Thyroid gland (tissue), 4 donors: ENCODE measurements around the gene FRMD4B. TPM values are rescaled to one million over a fixed set of nuclear protein-coding genes. Genes with fewer than 3 reads are reported as not detected.
A peak's percentile ranks its signal among the peaks of the same experiment; 100 is the strongest.

Experiments
- DNase-seq, 2 donors: peaks; one replicate each; pipeline ENCODE4 v3.0.0-alpha.2; 2019
- H3K27ac ChIP-seq, 3 donors: fragments of 200-600 bp; sonication (generic); 1 replicate in 2 of 3; 2 replicates in 1 of 3; pipeline ENCODE4 v1.5.1; 2016 to 2019; ENCODE audit warnings: mild to moderate bottlenecking in 1 of 3, moderate library complexity in 1 of 3
- H3K27me3 ChIP-seq: fragments of 200-600 bp; sonication (generic); one replicate; pipeline ENCODE4 v1.5.1; 2019
- H3K36me3 ChIP-seq, 2 donors: fragments of 200-600 bp; sonication (generic); one replicate each; pipeline ENCODE4 v1.5.1; 2016 to 2019
- H3K4me1 ChIP-seq, 2 donors: fragments of 200-600 bp; sonication (generic); one replicate each; pipeline ENCODE4 v1.5.1; 2017 to 2019
- H3K4me3 ChIP-seq, 3 donors: fragments of 200-600 bp; sonication (generic); replicated peaks in 1 of 3; 1 replicate in 2 of 3; 2 replicates in 1 of 3; pipeline ENCODE4 v1.5.1; 2016; ENCODE audit warnings: mild to moderate bottlenecking in 1 of 3
- H3K9me3 ChIP-seq: fragments of 200-600 bp; sonication (generic); one replicate; pipeline ENCODE4 v1.5.1; 2017
- CTCF ChIP-seq, 6 experiments: fragments of 200-600 bp in 3 of 6; fragments of 450-650 bp in 3 of 6; sonication (generic) in 3 of 6; IDR thresholded peaks; one replicate each; pipeline ENCODE4 v1.5.1; 2016 to 2019; ENCODE audit warnings: antibody characterized with exemption in 6 of 6, mild to moderate bottlenecking in 2 of 6, inconsistent platforms in 1 of 6, moderate library complexity in 1 of 6
- POLR2A ChIP-seq, 2 donors: fragments of 450-650 bp; IDR thresholded peaks; one replicate each; pipeline ENCODE4 v1.6.1; 2017; ENCODE audit warnings: antibody characterized with exemption in 2 of 2, mild to moderate bottlenecking in 2 of 2, moderate library complexity in 1 of 2
- WGBS, 2 donors: methylation state at CpG; one replicate each; pipeline ENCODE4 v1.1.5; 2017; 5-methylcytosine and 5-hydroxymethylcytosine counted together
- intact Hi-C: fragments of 100-400 bp; cut with DNase I; formaldehyde crosslinking; loops from one replicate; pipeline ENCODE4 v1.15.1; 2023
- total RNA-seq, 4 donors: library from RNA; depleted of rRNA; stranded (reverse); fragments of >200 nt; gene quantifications; one replicate each; pipeline ENCODE4 v1.2.3, GENCODE V29; 2016

Gene FRMD4B
- total RNA-seq, 4 donors from 2014 or later, result 109 to 224 (median 161) TPM

- no peak for DNase-seq
- Histone ChIP-seq H3K36me3 (no peaks in the 10 kb centered on the region), H3K4me1 (peaks cover 27 to 48% of the 10 kb centered on the region in 2 donors), H3K4me3 (no peak overlapping the region), H3K27me3 (no peaks in the 10 kb centered on the region), H3K27ac (no peak overlapping the region), H3K9me3 (no peaks in the 10 kb centered on the region)
- TF ChIP-seq CTCF (IDR thresholded peaks at IDR 0.05), result no peak
- TF ChIP-seq POLR2A (IDR thresholded peaks at IDR 0.05), result no peak
- intact Hi-C loops, result no loop called here
- WGBS, 2 donors, result 96 to 97% methylated on average over 7 of the region's 7 CpGs
Measured at GRCh38 chr3:69407908-69408307, 22.0 kb upstream of the FRMD4B start.

- WGBS, 2 donors, result 5 to 7% methylated on average over 2 of the region's 2 CpGs
- DNase-seq, result peak; percentile 48 to 52
Measured at GRCh38 chr3:69406163-69406562, 20.3 kb upstream of the FRMD4B start.

GRCh38 chr3:69405067-69405466, 19.2 kb upstream of the FRMD4B start:
- Histone ChIP-seq H3K4me1 (peaks cover 34 to 48% of the 10 kb centered on the region in 2 donors), H3K27ac (no peak overlapping the region), H3K9me3 (no peaks in the 10 kb centered on the region), H3K36me3 (no peaks in the 10 kb centered on the region), H3K27me3 (no peaks in the 10 kb centered on the region), H3K4me3 (no peak overlapping the region)
- TF ChIP-seq POLR2A (IDR thresholded peaks at IDR 0.05) (no peak), CTCF (IDR thresholded peaks at IDR 0.05) (no peak)
- no peak for DNase-seq
- intact Hi-C loops, result no loop called here
- WGBS, 2 donors, result 79 to 98% methylated on average over 3 of the region's 3 CpGs

More at GRCh38 chr3:69406163-69406562, 20.3 kb upstream of the FRMD4B start:
- TF ChIP-seq CTCF (IDR thresholded peaks at IDR 0.05) (no peak), POLR2A (IDR thresholded peaks at IDR 0.05) (no peak)
- Histone ChIP-seq H3K4me1 (peaks cover 29 to 51% of the 10 kb centered on the region in 2 donors), H3K27me3 (no peaks in the 10 kb centered on the region), H3K9me3 (no peaks in the 10 kb centered on the region), H3K27ac (peak overlapping the region in 1 of 3 donors; percentile 10), H3K4me3 (no peak overlapping the region), H3K36me3 (no peaks in the 10 kb centered on the region)
- intact Hi-C loops, result no loop called here

- intact Hi-C loops, result no loop called here
- Histone ChIP-seq H3K27ac (peak overlapping the region in 2 of 3 donors; percentile 36 to 71), H3K4me1 (peaks cover 24 to 32% of the 10 kb centered on the region in 2 donors), H3K4me3 (no peak overlapping the region), H3K36me3 (no peaks in the 10 kb centered on the region), H3K27me3 (no peaks in the 10 kb centered on the region), H3K9me3 (no peaks in the 10 kb centered on the region)
- WGBS, 2 donors, result 36 to 59% methylated on average over 4 of the region's 4 CpGs
- TF ChIP-seq POLR2A (IDR thresholded peaks at IDR 0.05) (no peak), CTCF (IDR thresholded peaks at IDR 0.05) (no peak)
- DNase-seq, result no peak
Measured at GRCh38 chr3:69403454-69403853, 17.6 kb upstream of the FRMD4B start.

- Histone ChIP-seq H3K27ac (no peak overlapping the region), H3K4me1 (peaks cover 21 to 22% of the 10 kb centered on the region in 2 donors), H3K4me3 (no peak overlapping the region), H3K36me3 (no peaks in the 10 kb centered on the region), H3K27me3 (no peaks in the 10 kb centered on the region), H3K9me3 (no peaks in the 10 kb centered on the region)
- WGBS, 2 donors, result 45 to 66% methylated on average over 2 of the region's 2 CpGs
- TF ChIP-seq CTCF (IDR thresholded peaks at IDR 0.05), result no peak
- no peak for DNase-seq
- intact Hi-C loops, result no loop called here
Measured at GRCh38 chr3:69400683-69401082, 14.8 kb upstream of the FRMD4B start.
